Testis (tissue), 3 donors: ENCODE results near the gene SLC16A11. TPM values are rescaled to one million over a fixed set of nuclear protein-coding genes. Genes with fewer than 3 reads are reported as not detected.

Experiments used
- DNase-seq: peaks from one replicate; pipeline ENCODE4 v3.0.0-alpha.2; 2019
- H3K27ac ChIP-seq, 2 donors: fragments of 200-600 bp; sonication (generic); one replicate each; pipeline ENCODE4 v1.5.1; 2019
- H3K27me3 ChIP-seq: fragments of 200-600 bp; sonication (generic); one replicate; pipeline ENCODE4 v1.5.1; 2019
- H3K36me3 ChIP-seq: fragments of 200-600 bp; sonication (generic); one replicate; pipeline ENCODE4 v1.5.1; 2017; ENCODE audit warnings: low read depth; ENCODE audit errors: missing control alignments
- H3K4me1 ChIP-seq: fragments of 200-600 bp; sonication (generic); one replicate; pipeline ENCODE4 v1.5.1; 2019
- H3K4me3 ChIP-seq, 2 donors: fragments of 200-600 bp; sonication (generic); one replicate each; pipeline ENCODE4 v1.5.1; 2017 to 2019
- H3K9me3 ChIP-seq: fragments of 200-600 bp; sonication (generic); one replicate; pipeline ENCODE4 v1.5.1; 2017
- POLR2A ChIP-seq: fragments of 450-650 bp; IDR thresholded peaks from one replicate; pipeline ENCODE4 v1.6.1; 2017; ENCODE audit warnings: antibody characterized with exemption, mild to moderate bottlenecking, moderate library complexity
- WGBS, 2 donors: methylation state at CpG; one replicate each; pipeline ENCODE4 v1.1.5; 2018; 5-methylcytosine and 5-hydroxymethylcytosine counted together
- intact Hi-C: fragments of 100-400 bp; cut with DNase I; formaldehyde crosslinking; loops from one replicate; pipeline ENCODE4 v1.15.1; 2023; ENCODE audit warnings: low total_unique reads
- polyA plus RNA-seq: library from polyadenylated mRNA; stranded (reverse); fragments of 350-450 nt; fragmentation: Illumina TruSeq; extraction: RNeasy Lipid Tissue Mini Kit (QIAGEN cat#74804); gene quantifications from one replicate; pipeline ENCODE4 v1.2.3, GENCODE V29; 2014; ENCODE audit warnings: low read depth, low replicate concordance; ENCODE audit not compliant: insufficient read depth
- total RNA-seq, 2 donors: library from RNA; depleted of rRNA; stranded (reverse); fragments of >200 nt; gene quantifications; one replicate each; pipeline ENCODE4 v1.2.3, GENCODE V29; 2016
- TF ChIP-seq, protein P1 (sequence below), 3 experiments: fragments of 450-650 bp in 2 of 3; fragments of 200-600 bp in 1 of 3; sonication (generic) in 1 of 3; IDR thresholded peaks; one replicate each; pipeline ENCODE4 v1.5.1; 2016 to 2019; ENCODE audit warnings: antibody characterized with exemption in 3 of 3, mild to moderate bottlenecking in 2 of 3, moderate library complexity in 1 of 3

The SLC16A11 gene
- total and polyA plus RNA-seq, 3 donors from 2014 or later: 0.55 to 3.0 (median 2.0) TPM

DNA sequence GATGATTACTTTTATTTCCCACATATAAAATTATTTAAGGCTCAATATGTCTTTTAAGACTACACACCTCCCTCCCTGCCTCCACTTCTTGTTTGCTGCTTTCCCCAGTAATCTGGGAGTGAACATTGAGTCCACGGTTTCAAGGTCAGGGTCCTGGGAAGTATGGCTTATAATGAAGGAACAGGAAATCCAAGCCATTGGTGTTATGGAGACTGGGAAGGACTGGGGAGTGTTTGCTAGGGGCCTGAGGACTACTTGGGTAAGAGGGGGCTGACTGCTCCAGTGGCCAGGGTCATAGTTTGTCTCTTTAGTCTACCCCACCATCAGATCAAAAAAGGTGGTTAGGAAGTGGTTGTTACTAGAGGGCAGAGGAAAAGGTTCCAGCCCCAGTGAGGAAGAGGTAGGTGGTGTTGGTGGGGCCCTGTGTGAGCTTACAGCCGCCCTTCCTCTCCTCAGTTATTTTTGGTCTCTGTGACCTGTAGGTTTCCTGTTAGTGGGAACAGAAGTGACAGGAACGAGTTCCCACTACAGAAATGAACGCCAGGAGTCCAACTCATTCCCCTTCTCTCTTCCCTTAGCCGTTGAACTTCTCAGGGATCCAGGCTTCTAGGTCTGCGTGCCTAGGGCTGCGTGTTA, 8.8 kb downstream of the SLC16A11 start:
- H3K27ac ChIP-seq: peak overlapping the region; percentile 29 to 82
- H3K4me3 ChIP-seq: peak overlapping the region; percentile 53 to 65
- H3K27me3 ChIP-seq: no peaks in the 10 kb centered on the region
- H3K9me3 ChIP-seq: no peaks in the 10 kb centered on the region
- TF ChIP-seq, protein P1, sequence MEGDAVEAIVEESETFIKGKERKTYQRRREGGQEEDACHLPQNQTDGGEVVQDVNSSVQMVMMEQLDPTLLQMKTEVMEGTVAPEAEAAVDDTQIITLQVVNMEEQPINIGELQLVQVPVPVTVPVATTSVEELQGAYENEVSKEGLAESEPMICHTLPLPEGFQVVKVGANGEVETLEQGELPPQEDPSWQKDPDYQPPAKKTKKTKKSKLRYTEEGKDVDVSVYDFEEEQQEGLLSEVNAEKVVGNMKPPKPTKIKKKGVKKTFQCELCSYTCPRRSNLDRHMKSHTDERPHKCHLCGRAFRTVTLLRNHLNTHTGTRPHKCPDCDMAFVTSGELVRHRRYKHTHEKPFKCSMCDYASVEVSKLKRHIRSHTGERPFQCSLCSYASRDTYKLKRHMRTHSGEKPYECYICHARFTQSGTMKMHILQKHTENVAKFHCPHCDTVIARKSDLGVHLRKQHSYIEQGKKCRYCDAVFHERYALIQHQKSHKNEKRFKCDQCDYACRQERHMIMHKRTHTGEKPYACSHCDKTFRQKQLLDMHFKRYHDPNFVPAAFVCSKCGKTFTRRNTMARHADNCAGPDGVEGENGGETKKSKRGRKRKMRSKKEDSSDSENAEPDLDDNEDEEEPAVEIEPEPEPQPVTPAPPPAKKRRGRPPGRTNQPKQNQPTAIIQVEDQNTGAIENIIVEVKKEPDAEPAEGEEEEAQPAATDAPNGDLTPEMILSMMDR (IDR thresholded peaks at IDR 0.05): no peak
- no peak for TF ChIP-seq POLR2A
- H3K4me1 ChIP-seq: peaks cover 14% of the 10 kb centered on the region
- H3K36me3 ChIP-seq: no peaks in the 10 kb centered on the region
- intact Hi-C loops: no loop called here
- WGBS, 2 donors: 5 to 6% methylated on average over 7 of the region's 7 CpGs
- DNase-seq: no peak

DNA sequence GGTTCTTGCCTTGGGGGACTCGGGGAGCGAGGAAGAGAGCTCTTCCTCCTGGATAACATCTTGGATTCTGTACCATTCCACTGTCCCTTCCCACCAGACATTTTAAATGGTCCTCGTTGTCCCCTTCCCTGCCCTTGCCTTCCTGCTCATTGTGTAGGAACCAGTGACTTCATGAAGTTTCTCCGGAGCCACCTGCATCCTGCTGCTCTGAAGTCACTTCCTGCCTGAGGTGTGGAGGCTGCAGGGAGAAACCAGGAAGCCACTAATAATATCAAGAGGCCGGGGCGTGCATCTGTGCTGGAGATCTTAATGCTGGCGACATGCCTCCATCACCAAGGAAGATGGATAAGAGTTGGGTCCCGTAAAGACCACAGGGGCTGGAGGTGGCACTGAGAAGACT, 14.2 kb downstream of the SLC16A11 start:
- Histone ChIP-seq H3K27ac (no peak overlapping the region), H3K4me1 (peaks cover 1% of the 10 kb centered on the region), H3K4me3 (no peak overlapping the region), H3K27me3 (no peaks in the 10 kb centered on the region), H3K36me3 (no peaks in the 10 kb centered on the region), H3K9me3 (no peaks in the 10 kb centered on the region)
- DNase-seq: no peak
- intact Hi-C loops: no loop called here
- TF ChIP-seq, protein P1 (IDR thresholded peaks at IDR 0.05): no peak
- TF ChIP-seq POLR2A: no peak
- WGBS, 2 donors: 85 to 92% methylated on average over 7 to 8 of the region's 8 CpGs

GRCh38 chr17:7029096-7029495, 14.8 kb downstream of the SLC16A11 start:
- DNase-seq: no peak
- intact Hi-C loops: no loop called here
- TF ChIP-seq, protein P1 (IDR thresholded peaks at IDR 0.05): no peak
- no peak for TF ChIP-seq POLR2A
- H3K36me3 ChIP-seq: no peaks in the 10 kb centered on the region
- H3K4me1 ChIP-seq: no peaks in the 10 kb centered on the region
- no peak overlapping the region for H3K4me3 ChIP-seq
- WGBS, 2 donors: 86 to 91% methylated on average over 3 of the region's 3 CpGs
- no peak overlapping the region for H3K27ac ChIP-seq
- no peaks in the 10 kb centered on the region for H3K9me3 ChIP-seq
- no peaks in the 10 kb centered on the region for H3K27me3 ChIP-seq

DNA sequence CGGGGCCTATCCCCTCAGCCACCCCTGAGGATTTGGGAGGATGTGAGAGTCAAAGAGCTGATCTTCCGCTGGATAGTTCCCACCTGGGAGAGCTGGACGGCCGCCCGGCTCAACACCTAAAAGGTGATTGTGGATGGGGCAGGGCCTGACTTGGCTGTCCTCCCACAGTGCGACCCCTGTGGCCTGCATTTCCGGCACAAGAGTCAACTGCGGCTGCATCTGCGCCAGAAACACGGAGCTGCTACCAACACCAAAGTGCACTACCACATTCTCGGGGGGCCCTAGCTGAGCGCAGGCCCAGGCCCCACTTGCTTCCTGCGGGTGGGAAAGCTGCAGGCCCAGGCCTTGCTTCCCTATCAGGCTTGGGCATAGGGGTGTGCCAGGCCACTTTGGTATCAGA, 16.6 kb downstream of the SLC16A11 start:
- H3K4me3 ChIP-seq: no peak overlapping the region
- DNase-seq: no peak
- TF ChIP-seq POLR2A: no peak
- TF ChIP-seq, protein P1 (IDR thresholded peaks at IDR 0.05): no peak
- no peaks in the 10 kb centered on the region for H3K4me1 ChIP-seq
- H3K27me3 ChIP-seq: no peaks in the 10 kb centered on the region
- no peaks in the 10 kb centered on the region for H3K36me3 ChIP-seq
- no peak overlapping the region for H3K27ac ChIP-seq
- 68 to 73% methylated on average over 7 to 13 of the region's 13 CpGs for WGBS, 2 donors
- no peaks in the 10 kb centered on the region for H3K9me3 ChIP-seq
- intact Hi-C loops: no loop called here
